EL (cell line): ENCODE data around the gene APOL3.
"Not testable (repeated sequence)": the region's sequence is repeated elsewhere in the genome, so short reads cannot be mapped to it uniquely, and the experiment has no call there.

ENCODE experiments used
- DNase-seq: peaks from one replicate; pipeline ENCODE4 v3.0.0-alpha.2; 2016

Gene APOL3

GRCh38 chr22:36192542-36192941 is 32.0 kb upstream of the APOL3 start:
- no peak for DNase-seq

- peak; percentile 24 for DNase-seq
These were observed 30.7 kb upstream of the APOL3 start for GRCh38 chr22:36191106-36191836.

DNA sequence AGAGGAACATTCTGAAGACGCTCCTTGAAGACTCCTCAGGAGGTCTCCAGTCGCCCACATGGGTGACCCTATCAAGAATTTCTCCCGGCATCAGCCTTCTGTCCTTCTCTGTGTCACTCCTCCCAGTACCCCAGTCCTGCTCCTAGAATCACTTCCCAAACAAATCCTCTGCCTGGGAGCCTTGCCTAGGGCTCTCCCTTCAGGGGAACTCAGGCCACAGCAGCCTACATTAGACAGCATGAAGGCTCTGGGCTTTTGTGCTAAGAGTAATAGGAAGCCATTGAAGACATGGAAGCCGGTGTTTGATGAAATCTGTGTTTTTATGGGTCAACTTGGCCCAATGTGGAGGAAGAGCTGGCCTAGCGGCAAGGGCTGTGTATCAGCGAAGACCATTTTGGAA is 27.3 kb upstream of the APOL3 start:
- DNase-seq = not testable (repeated sequence)

GRCh38 chr22:36185828-36186624 is 25.5 kb upstream of the APOL3 start:
- DNase-seq = no peak

DNA sequence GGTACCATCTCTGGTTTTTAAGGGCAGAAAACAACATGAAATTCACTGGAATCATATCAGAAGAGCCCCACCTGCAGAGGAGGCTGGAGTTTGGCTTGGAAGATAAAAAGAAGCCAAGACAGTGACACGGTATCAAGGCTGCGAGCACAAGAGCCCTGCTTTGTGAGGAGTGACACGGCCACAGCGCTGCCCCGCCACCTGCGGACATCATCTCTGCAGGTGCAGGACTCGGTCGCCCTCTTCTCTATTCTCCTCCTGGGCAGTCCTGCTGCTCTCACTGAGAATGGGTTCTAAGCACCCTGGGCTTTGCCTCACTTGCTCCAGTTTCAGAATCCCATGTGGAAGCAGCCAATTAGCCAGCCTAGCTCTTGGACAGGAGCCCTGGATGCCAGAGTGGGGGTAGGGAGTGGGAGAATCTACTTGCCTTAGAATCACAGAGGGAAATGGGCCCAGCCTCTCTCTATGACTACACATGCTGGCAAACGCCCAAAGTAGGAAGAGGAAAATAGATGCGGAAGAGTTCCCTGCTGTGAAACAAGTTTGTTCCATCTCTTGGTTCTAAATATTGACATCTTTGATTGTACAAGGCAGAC is 24.0 kb upstream of the APOL3 start:
- peak; percentile 42 for DNase-seq

DNA sequence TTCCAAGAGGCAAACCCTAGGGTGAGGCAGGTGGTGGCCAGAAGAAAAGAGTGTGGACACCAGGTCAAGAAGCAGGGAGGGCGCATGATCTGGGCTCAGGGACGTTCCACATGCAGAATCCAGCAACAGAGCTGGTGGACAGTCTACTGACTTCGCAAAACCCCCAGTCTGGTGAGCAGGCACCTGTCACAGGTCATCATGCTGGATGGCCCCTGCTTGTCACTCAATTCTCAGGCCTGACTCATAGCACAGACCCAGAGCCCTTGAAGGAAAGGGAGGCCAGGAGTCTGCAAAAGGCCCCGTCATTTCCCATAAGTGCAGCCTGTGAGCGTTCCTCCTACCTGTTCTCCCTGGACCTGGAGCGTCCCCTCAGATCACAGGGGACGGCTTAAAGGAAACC is 22.9 kb upstream of the APOL3 start:
- no peak for DNase-seq

DNA sequence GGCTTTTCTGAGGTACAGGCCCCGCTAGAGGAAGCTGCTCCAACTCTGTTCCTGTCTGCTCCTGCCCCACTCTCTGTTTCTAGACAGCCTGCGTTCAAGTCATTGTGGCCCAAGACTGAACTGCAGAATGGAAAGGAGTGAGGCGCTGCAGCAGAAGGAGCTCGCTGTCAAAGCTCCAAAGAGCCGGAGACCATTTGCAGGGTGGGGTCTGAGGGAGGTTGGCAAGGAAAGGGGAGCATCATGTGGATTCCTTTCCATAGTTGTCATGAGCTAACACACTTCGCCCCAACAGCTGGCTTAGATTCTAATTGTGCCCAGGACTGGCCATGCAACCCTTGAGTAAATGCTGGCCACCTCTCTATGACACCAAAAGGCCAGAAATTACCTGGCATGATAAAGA is 22.3 kb upstream of the APOL3 start:
- DNase-seq = no peak

- DNase-seq = no peak
These were observed 21.5 kb upstream of the APOL3 start for GRCh38 chr22:36182056-36182455.

GRCh38 chr22:36180928-36181327 is 20.4 kb upstream of the APOL3 start:
- DNase-seq = no peak

DNA sequence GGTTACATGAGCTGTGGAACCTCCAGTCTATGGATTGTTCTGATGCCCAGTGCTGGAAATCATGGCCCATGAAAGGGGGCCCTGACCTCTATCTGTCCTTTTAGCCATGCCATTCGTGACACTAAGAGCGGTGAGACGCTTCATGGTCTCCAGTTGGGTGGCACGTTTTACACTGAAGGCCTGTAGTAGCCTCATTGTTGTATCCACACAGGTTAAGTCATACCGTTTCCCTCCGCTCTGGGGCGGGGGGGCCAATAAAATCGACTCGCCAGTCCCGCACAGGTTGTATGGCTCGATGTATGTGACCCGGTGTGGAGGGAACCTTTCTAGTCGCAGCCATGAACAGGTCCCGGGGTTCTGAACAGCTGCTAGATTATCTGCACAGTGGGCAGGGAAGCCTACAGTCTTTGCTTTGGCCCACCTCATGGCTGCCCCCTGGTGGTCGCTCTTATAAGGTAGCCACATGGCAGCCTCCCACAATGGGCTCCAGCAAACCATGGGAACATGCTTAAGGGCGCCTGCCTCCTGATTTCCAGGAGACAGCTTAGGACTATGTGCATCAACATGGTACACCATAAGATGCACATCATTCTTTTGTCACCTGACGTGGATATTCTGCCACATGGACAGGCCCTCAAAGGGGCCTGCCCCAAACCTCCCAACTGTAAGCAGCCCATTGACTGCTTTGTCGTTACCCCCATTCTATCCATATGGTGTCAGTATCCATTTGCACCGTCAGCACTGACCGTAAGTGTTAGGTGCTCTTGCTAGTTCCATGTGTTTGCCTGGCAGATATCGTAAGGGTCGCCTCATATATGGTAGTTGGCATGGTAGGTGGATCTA is 19.7 kb upstream of the APOL3 start:
- peak; percentile 71 for DNase-seq

DNA sequence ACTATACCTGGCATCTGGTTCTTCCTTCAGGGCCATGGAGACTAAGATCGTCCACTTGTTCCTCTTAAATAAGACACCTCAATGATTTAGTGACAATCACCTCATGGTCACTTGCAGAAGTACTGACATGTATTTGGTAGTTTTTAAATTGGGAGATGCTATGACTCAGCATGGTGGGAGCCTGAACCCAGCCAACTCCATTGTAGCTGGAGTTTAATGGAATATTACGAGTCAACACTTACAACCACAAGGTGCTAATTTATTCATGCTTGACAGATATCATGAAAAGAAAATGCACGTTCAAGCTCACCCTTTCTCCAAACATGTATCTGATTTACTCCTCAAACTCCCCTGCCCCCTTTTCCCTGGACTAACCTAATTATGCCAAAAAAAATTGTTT is 16.6 kb upstream of the APOL3 start:
- DNase-seq = no peak

- no peak for DNase-seq
These were observed 15.3 kb upstream of the APOL3 start for GRCh38 chr22:36175892-36176291.

DNA sequence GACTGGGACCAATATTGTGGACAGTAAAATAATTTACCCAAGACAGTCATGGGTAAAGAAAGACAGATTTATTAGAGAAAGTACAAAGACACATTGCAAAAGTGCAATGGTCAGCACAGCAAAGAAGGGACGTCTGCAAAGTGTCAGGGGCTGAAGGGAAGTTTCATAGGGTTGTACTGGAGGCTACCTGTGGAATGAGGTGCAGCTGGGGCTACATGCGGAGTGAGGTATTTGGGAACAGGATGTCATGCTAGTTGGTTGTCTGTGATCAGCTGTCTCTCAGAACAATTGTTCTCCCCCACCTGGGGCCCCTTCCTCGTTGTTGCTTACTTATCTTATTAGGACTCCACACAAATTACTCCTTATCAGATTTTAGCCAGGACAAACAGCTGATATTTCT is 11.4 kb upstream of the APOL3 start:
- no peak for DNase-seq

DNA sequence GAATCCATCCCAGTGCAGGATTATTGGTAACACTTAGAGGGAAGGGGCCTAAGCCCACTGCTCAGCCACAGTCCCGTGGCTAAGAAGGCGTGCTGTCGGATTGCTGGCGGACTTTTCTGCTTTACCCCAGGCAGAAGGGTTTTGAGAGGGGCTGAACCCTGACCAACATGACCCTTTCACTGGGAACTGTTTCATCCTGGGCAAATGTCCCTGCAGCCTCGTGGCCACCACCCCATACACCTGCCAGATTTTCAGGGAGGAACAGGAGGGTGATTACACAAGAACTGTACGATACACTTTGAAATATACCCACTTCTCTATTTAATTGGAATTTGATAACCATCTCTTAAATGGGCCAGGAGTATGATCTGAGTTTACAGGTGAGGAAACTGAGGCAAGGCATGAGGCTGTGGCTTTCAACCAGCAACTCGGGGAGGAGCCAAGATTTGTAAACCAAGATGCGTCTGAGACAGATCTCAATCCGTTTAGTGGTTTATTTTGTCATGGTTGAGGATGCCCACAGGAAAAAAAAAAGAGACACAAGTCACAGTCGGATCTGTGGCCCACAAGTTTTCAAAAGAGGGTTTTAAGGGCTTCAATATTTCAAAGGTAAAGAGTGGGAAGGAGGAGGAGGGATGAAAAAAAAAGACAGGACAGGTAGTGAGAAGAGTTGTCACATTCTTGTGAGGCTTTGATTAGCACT is 6.1 kb upstream of the APOL3 start:
- no peak for DNase-seq

GRCh38 chr22:36166086-36166485 is 5.5 kb upstream of the APOL3 start:
- no peak for DNase-seq

- no peak for DNase-seq
These were observed 4.6 kb upstream of the APOL3 start for GRCh38 chr22:36165141-36165540.

- no peak for DNase-seq
These were observed 4.1 kb upstream of the APOL3 start for GRCh38 chr22:36164621-36165020.

DNA sequence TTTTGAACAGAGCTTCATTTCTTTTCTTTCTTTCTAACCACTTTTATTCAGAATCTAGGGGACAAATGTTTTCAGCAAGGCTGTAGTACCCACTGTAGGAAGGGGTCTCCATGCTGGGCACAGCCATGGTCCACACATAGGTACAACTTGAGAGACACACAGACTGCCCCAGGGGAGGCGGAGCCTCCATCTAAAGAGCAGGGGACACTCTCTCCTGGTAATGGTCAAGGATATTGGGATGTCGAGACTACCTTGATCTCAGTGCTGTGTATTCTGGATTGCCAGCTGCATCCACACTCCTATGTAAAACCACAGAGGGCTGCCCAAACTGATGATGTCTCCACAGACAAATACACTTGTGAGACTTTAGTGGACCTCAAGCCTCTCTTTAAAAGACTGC is 2.9 kb upstream of the APOL3 start:
- no peak for DNase-seq

DNA sequence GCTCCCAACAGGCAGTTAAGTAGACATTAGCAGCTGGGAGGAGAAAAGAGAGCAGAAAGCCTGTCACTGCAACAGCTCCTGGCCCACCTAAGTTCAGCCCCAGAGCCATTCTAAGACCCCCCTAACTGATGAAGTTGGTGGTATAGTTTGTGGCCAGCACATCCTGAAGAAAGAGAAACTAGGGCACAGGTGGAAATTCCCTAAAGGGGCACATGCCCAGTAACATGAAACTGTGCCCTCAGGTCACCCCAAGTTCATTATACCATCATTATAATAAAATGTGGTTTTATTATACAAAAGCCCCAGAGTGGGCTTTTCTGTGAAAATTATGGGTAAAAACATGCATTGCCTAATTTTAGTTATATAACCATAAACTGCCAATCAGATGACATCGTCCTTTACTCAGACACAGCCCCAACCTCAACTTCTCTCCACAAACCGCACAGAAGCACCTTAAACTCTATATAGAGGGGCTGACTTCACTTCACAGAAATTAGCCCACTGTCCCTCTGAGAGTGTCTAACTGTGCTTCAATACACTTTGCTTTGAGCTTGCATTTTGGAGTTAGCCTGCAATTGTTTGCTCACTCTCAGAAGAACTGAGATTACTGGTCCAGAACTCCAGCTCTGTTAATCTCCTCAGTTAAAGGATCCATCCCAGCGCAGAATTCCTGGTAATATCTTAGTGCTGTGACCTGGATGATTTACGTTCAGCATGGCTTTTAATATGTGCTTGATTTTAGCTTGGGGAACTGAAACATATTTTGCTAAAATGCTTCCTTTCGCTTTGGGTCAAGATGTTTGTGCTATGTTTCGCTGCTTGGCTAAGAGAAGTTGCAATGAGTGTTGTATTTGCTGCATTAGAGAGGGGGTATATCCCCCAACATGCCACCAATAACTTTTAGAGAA is 1.8 kb upstream of the APOL3 start:
- no peak for DNase-seq

GRCh38 chr22:36161793-36162126 is 1.2 kb upstream of the APOL3 start:
- DNase-seq = not testable (repeated sequence)
